NCI-H1105 (cell line): ENCODE results near the gene MMS22L.
"Not testable (repeated sequence)": the region's sequence is repeated elsewhere in the genome, so short reads cannot be mapped to it uniquely, and the experiment has no call there.

Source experiments
- DNase-seq: peaks from one replicate; lab custom pipeline; 2025; lab: John Stamatoyannopoulos, UW

Gene MMS22L

GRCh38 chr6:97240222-97240621 lies 42.8 kb downstream of the MMS22L start:
- DNase-seq: no peak

DNA sequence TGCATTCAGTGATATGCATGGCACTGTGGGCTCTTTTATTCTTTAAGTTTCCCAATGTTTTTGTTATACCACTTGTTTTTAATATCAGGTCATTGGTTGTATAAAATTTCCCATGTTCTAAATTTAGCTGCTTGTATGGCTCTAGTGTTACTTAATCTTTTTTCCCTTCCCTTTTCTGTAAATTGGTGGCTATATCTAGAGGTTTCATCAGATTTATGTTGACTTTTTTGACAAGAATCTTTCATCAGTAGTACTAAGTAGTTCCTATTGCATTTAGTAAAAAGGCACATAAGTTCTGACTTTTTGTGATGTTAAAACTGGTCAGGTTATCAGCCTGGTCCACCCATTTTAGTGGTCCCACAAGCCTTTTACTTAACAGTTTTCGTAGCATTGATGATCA lies 51.1 kb downstream of the MMS22L start:
- DNase-seq: no peak

DNA sequence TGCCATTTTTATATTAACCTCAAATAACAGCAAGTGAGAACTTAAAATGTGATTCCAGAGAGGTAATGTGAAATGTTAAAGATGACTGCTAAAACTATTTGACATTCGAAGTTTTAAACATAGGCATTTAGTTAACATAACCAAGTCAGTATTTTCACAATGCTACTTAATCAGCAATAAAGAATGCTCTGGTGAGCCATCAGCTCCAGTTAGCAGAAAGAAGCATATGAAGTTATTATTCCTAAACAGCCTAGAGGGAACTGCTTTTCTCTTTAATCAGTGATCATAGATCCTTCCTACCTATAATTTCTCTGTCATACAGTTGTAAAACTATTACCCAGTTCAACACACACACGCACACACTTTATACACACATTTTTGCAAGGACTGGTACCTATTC lies 60.1 kb downstream of the MMS22L start:
- DNase-seq: no peak

- DNase-seq: no peak
Observed at GRCh38 chr6:97218912-97219311, 64.1 kb downstream of the MMS22L start.

- DNase-seq: no peak
Observed at GRCh38 chr6:97215157-97215769, 67.8 kb downstream of the MMS22L start.

DNA sequence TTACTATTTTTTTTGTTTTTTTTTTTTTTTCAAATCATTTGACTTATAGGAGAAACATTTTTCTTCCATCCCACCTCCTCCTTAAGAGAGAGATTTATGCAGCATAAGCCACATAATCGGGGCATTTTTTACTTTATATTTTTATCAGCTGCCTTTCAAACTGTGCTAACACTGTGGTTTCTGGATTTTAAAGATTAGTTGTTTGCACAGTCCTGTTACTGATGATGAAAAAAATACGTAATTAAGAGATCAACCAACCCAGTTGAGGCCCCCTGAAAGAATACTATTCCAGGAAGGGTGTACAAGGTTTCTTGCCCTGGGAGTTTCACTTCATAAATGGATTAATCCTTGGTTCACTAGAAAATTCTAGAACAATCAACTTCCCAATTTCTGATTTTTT lies 68.3 kb downstream of the MMS22L start:
- no peak for DNase-seq

GRCh38 chr6:97207383-97207782 lies 75.6 kb downstream of the MMS22L start:
- no peak for DNase-seq

DNA sequence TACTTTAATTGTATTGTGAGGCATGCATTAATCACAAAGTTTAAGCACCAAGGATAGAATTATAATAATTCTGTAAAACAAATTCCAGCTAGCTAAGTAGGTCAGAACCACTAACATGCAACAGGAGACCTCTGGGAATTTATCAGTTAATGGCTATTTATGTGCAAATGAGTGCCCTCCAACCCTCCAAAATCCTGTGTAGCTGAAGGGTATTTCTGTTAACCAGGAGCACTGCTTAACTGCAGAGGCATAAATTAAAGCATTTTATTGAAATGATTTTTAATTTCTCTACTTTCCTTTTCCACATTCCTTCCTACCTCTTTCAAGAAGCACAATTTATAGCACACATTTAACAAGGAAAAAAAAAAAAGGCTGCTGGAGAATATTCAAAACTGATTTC lies 77.0 kb downstream of the MMS22L start:
- DNase-seq: no peak

DNA sequence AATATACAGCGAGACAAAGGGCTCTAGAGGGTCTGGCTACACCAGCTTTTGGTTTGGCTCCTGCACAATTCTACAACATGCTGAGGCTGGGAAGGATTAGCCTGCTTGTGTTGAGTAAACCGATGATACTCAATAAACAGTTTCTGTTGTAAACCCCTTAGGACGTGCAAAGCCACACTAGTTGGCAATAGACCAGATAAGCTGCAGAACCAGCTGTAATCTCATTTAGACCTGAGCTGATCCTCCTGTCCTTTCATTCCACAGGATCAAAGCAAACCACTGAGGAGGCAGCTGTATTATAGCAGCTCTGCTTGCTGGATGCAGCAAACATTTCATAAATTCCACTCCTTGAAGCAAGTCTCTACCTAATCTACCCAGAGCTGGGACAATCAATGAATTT lies 79.7 kb downstream of the MMS22L start:
- DNase-seq: no peak

- no peak for DNase-seq
Observed at GRCh38 chr6:97198046-97198565, 84.9 kb downstream of the MMS22L start.

- peak; percentile 75 for DNase-seq
Observed at GRCh38 chr6:97195117-97195516, 87.9 kb downstream of the MMS22L start.

DNA sequence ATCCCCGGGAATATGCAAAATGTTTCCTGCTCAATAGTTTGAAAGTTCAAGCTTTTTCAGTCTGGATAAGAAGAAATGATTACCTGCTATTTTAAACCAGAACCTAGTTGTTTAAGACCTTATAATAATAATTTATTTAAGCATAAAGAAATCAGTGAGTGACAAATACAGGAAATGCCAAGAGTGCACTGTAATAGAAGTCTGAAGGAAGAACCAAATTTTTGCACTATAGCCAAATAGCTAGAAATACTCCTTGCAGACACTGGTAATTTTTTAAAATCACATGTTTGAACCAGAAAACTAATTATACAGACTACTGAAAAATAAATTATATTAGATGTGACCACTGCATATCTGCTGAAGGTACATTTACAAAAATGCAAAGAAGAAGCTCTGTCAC lies 93.2 kb downstream of the MMS22L start:
- no peak for DNase-seq

GRCh38 chr6:97187951-97188350 lies 95.1 kb downstream of the MMS22L start:
- DNase-seq: no peak

DNA sequence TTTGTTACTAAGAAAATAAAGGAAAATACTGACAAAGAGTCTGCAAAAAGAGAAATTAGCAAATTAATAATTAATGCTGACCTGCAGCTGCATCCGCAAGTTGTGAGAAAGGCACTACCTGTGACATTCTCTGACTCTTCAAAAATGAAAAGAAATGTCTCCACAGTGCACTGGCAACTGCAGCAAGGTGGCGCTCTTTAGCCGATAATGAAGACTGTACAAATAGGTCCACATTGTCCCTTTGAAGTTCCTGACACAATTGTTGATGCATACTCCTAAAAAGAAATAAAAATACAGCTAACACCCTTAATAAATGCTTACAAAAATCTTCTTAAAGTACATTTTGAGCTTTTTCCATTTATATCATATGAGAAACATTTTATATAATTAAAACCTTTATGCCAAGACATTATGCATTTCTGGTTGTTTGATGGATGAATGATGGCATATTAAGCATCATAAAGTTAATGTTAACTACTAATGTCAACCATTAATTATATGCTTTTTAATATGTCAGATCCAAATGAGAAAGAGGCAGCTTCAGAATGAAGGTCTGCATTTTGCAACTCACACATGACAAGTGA lies 96.5 kb downstream of the MMS22L start:
- DNase-seq: peak; percentile 67

- no peak for DNase-seq
Observed at GRCh38 chr6:97177905-97178304, 105.1 kb downstream of the MMS22L start.

DNA sequence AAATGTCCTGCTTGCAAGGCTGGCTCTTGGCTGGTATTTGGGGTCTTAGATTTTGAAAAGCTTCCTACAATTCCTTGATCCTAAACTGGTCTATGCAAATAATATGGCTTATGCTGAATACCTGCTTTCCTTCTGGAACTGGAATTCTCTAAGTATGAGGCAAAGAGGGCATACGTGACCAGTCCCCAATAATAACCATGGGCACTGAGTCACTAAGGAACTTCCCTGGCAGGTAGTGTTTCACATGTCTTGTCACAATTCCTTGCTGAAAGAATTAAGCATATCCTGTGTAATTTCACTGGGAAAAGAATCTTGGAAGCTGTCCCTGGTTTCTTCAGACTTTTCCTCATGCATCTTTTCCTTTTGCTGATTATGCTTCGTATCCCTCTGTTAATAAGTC lies 106.5 kb downstream of the MMS22L start:
- DNase-seq: no peak

GRCh38 chr6:97175806-97176205 lies 107.2 kb downstream of the MMS22L start:
- DNase-seq: no peak

DNA sequence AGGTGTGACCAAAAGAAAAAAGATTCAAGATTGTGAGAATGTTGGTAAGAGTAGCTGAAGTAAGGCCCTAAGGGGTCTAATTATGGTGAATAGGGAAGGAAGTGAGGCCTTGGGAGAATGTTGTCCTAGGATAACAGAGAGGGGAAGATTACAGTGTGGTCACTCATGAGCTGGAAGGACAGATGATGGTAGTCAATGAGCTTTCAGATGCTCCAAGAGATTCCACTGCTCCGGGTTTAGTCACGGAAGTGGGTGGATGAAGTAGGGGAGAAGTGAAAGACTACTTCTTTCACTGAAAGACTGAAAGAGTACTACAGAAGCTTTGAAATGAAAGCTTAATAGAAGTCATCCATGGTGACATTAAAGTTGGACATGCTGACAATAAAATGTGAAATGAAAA lies 108.5 kb downstream of the MMS22L start:
- DNase-seq: no peak

- no peak for DNase-seq
Observed at GRCh38 chr6:97160280-97160679, 122.7 kb downstream of the MMS22L start.

DNA sequence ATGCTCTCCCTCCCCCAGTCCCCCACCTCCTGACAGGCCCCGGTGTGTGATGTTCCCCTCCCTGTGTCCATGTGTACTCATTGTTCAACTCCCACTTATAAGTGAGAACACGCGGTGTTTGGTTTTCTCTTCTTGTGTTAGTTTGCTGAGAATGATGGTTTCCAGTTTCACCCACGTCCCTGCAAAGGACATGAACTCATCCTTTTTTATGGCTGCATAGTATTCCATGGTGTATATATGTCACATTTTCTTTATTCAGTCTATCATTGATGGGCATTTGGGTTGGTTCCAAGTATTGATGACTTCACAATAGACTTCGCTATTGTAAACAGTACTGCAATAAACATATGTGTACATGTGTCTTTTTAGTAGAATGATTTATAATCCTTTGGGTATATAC lies 127.6 kb downstream of the MMS22L start:
- not testable (repeated sequence) for DNase-seq

DNA sequence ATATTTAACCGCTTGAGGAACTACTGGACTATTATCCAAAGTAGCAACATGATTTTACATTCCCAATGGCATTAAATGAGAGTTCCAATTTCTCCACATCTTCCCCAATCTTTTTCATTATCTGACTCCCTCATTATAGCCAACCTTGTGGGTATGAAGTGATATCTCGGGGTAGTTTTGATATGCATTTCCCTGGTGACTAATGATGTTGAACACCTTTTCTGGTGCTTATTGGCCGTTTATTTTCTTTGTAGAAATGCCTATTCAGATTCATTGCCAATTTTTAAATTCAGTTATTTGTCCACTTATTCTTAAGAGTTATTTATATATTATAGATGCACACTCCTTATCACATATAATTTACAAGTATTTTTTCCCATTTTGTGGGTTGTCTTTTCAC lies 129.0 kb downstream of the MMS22L start:
- no peak for DNase-seq

DNA sequence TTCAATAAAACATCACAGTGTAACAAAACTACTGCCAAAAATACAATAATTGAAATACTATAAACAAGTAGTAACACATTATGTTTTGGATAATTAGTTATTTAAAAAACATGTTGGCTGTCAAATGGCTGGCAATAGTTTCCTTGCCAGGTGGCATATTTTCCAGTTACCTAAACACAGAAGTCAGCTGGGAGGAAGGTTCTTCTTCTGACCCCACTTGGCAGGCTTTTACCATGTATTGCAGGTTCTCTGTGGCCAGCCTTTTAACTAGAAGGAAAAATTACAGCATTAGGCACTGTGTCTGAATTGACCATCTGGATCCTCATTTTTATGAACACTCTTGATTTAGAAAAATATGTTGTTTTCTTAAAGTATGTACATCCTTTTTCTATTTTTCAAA lies 131.4 kb downstream of the MMS22L start:
- DNase-seq: no peak

GRCh38 chr6:97150932-97151331 lies 132.1 kb downstream of the MMS22L start:
- DNase-seq: no peak

- no peak for DNase-seq
Observed at GRCh38 chr6:97147421-97147820, 135.6 kb downstream of the MMS22L start.
